ENCODE measurements around the gene STIM1.

STIM1 gene

GRCh38 chr11:4134806-4135205 lies 279.3 kb downstream of the STIM1 start:
- peaks cover 57% of the 10 kb centered on the region for H3K36me3 ChIP-seq (ENCODE audit: insufficient read depth, low read length)

GRCh38 chr11:4138497-4138896 lies 283.0 kb downstream of the STIM1 start:
- Histone ChIP-seq H3K27me3 (ENCODE audit: insufficient read depth, low read length) (no peaks in the 10 kb centered on the region), H3K27ac (ENCODE audit: low read depth, low read length) (no peak overlapping the region), H3K79me2 (ENCODE audit: control insufficient read depth, insufficient read depth, low read length, unreplicated experiment) (peaks cover 4% of the 10 kb centered on the region), H3K4me1 (ENCODE audit: control insufficient read depth, insufficient read depth, low read length, unreplicated experiment) (peaks cover 16% of the 10 kb centered on the region), H2AFZ (ENCODE audit: low read length, unreplicated experiment) (no peak overlapping the region), H3K4me3 (ENCODE audit: low read depth, low read length) (no peak overlapping the region), H3K36me3 (ENCODE audit: insufficient read depth, low read length) (peaks cover 60% of the 10 kb centered on the region)

More at GRCh38 chr11:4134806-4135205, 279.3 kb downstream of the STIM1 start:
- Histone ChIP-seq H3K79me2 (ENCODE audit: control insufficient read depth, insufficient read depth, low read length, unreplicated experiment) (peaks cover 4% of the 10 kb centered on the region), H3K27ac (ENCODE audit: low read depth, low read length) (peak overlapping the region; percentile 74), H3K27me3 (ENCODE audit: insufficient read depth, low read length) (no peaks in the 10 kb centered on the region), H3K4me1 (ENCODE audit: control insufficient read depth, insufficient read depth, low read length, unreplicated experiment) (peaks cover 19% of the 10 kb centered on the region), H2AFZ (ENCODE audit: low read length, unreplicated experiment) (no peak overlapping the region), H3K4me3 (ENCODE audit: low read depth, low read length) (no peak overlapping the region)

GRCh38 chr11:4140067-4140636 lies 284.7 kb downstream of the STIM1 start:
- Histone ChIP-seq H3K27me3 (ENCODE audit: insufficient read depth, low read length) (no peaks in the 10 kb centered on the region), H2AFZ (ENCODE audit: low read length, unreplicated experiment) (no peak overlapping the region), H3K4me3 (ENCODE audit: low read depth, low read length) (no peak overlapping the region), H3K36me3 (ENCODE audit: insufficient read depth, low read length) (peaks cover 61% of the 10 kb centered on the region), H3K4me1 (ENCODE audit: control insufficient read depth, insufficient read depth, low read length, unreplicated experiment) (peaks cover 5% of the 10 kb centered on the region), H3K27ac (ENCODE audit: low read depth, low read length) (no peak overlapping the region), H3K79me2 (ENCODE audit: control insufficient read depth, insufficient read depth, low read length, unreplicated experiment) (peaks cover 4% of the 10 kb centered on the region)
